Fibroblast of villous mesenchyme (primary cell): ENCODE data around the gene RASGRF1. TPM values are rescaled to one million over a fixed set of nuclear protein-coding genes. Genes with fewer than 3 reads are reported as not detected.

Experiments
- DNase-seq: peaks from one replicate; pipeline ENCODE4 v3.0.0-alpha.2; 2010; ENCODE audit warnings: low read depth
- H3K4me3 ChIP-seq: 2 replicates; pipeline ENCODE4 v1.5.1; 2011; ENCODE audit warnings: low read depth, mild to moderate bottlenecking, low read length
- CTCF ChIP-seq: IDR thresholded peaks from 2 replicates; pipeline ENCODE4 v1.5.1; 2012; ENCODE audit warnings: low read depth, mild to moderate bottlenecking, low read length; ENCODE audit not compliant: insufficient read depth
- total RNA-seq: library from RNA; depleted of rRNA; stranded (reverse); fragments of >200 nt; gene quantifications from 2 replicates; pipeline ENCODE4 v1.2.3, GENCODE V29; 2012

The RASGRF1 gene
- 0.43 and 0.64 TPM in 2 replicates for total RNA-seq

- H3K4me3 ChIP-seq, result no peak within 1 kb of the TSS
- no peak for TF ChIP-seq CTCF
- DNase-seq, result no peak
Measured at GRCh38 chr15:79090487-79091203, at the start of gene RASGRF1. Gene RASGRF1 (minus strand): TSS chr15:79090780. CDS start chr15:79090498, 282 bp downstream.

GRCh38 chr15:79136434-79137046 is 46.0 kb upstream of the RASGRF1 start:
- no peak for TF ChIP-seq CTCF
- no peak overlapping the region for H3K4me3 ChIP-seq
- no peak for DNase-seq

- no peak overlapping the region for H3K4me3 ChIP-seq
- DNase-seq, result no peak
- no peak for TF ChIP-seq CTCF
Measured at GRCh38 chr15:79133309-79133708, 42.7 kb upstream of the RASGRF1 start.

GRCh38 chr15:79132770-79133169 is 42.2 kb upstream of the RASGRF1 start:
- no peak for TF ChIP-seq CTCF
- H3K4me3 ChIP-seq, result no peak overlapping the region
- DNase-seq, result no peak

GRCh38 chr15:79132361-79132760 is 41.8 kb upstream of the RASGRF1 start:
- no peak for TF ChIP-seq CTCF
- no peak overlapping the region for H3K4me3 ChIP-seq
- no peak for DNase-seq

GRCh38 chr15:79130535-79131130 is 40.1 kb upstream of the RASGRF1 start:
- no peak for DNase-seq
- peak; percentile 30 for TF ChIP-seq CTCF
- H3K4me3 ChIP-seq, result no peak overlapping the region
